Activated naive CD4-positive, alpha-beta T cell treated with anti-CD3 and anti-CD28 coated beads, Interleukin-2, amount 50 U/mL, for 24 hours (primary cell): ENCODE data around the gene RAB6D.
"Not testable (repeated sequence)": the region's sequence is repeated elsewhere in the genome, so short reads cannot be mapped to it uniquely, and the experiment has no call there.

ENCODE experiments used
- H3K27ac Mint-ChIP-seq: one replicate; pipeline ENCODE4 v1.8.0; 2021; ENCODE audit warnings: mild to moderate bottlenecking, mixed read lengths
- H3K27me3 Mint-ChIP-seq: one replicate; pipeline ENCODE4 v1.8.0; 2021; ENCODE audit warnings: mixed read lengths
- H3K36me3 Mint-ChIP-seq: one replicate; pipeline ENCODE4 v1.8.0; 2021; ENCODE audit warnings: mixed read lengths
- H3K4me1 Mint-ChIP-seq: one replicate; pipeline ENCODE4 v1.8.0; 2021; ENCODE audit warnings: mixed read lengths
- H3K4me3 Mint-ChIP-seq: one replicate; pipeline ENCODE4 v1.8.0; 2021; ENCODE audit warnings: mild to moderate bottlenecking, mixed read lengths
- H3K9me3 Mint-ChIP-seq: one replicate; pipeline ENCODE4 v1.8.0; 2021; ENCODE audit warnings: mixed read lengths

Gene RAB6D

GRCh38 chr2:131322209-131322608 lies 41.8 kb downstream of the RAB6D start:
- no peak overlapping the region for H3K27ac Mint-ChIP-seq
- no peaks in the 10 kb centered on the region for H3K4me1 Mint-ChIP-seq
- H3K4me3 Mint-ChIP-seq, result no peak overlapping the region
- H3K27me3 Mint-ChIP-seq, result peaks cover 14% of the 10 kb centered on the region
- H3K36me3 Mint-ChIP-seq, result no peaks in the 10 kb centered on the region
- no peaks in the 10 kb centered on the region for H3K9me3 Mint-ChIP-seq

- not testable (repeated sequence) for H3K4me3 Mint-ChIP-seq, H3K4me1 Mint-ChIP-seq, H3K9me3 Mint-ChIP-seq, H3K27ac Mint-ChIP-seq, H3K36me3 Mint-ChIP-seq
- H3K27me3 Mint-ChIP-seq, result peaks cover 14% of the 10 kb centered on the region
Observed at GRCh38 chr2:131321344-131321743, 42.6 kb downstream of the RAB6D start.

- H3K36me3 Mint-ChIP-seq, H3K27me3 Mint-ChIP-seq, H3K9me3 Mint-ChIP-seq, H3K4me1 Mint-ChIP-seq, H3K4me3 Mint-ChIP-seq, H3K27ac Mint-ChIP-seq: not testable (repeated sequence)
Observed at GRCh38 chr2:131311001-131311400, 53.0 kb downstream of the RAB6D start.
